Tibial nerve (tissue), 3 donors: ENCODE measurements around the gene KCNT1.

Source experiments
- POLR2A ChIP-seq, 2 donors: fragments of 450-650 bp; IDR thresholded peaks; one replicate each; pipeline ENCODE4 v1.6.1; 2017; ENCODE audit warnings: antibody characterized with exemption in 2 of 2, mild to moderate bottlenecking in 2 of 2, moderate library complexity in 2 of 2
- TF ChIP-seq, protein P1 (sequence below), 5 experiments: fragments of 200-600 bp in 3 of 5; fragments of 450-650 bp in 2 of 5; sonication (generic) in 3 of 5; IDR thresholded peaks; one replicate each; pipeline ENCODE4 v1.5.1; 2016 to 2019; ENCODE audit warnings: antibody characterized with exemption in 5 of 5, mild to moderate bottlenecking in 3 of 5, moderate library complexity in 2 of 5

- TF ChIP-seq POLR2A (IDR thresholded peaks at IDR 0.05) = no peak
- TF ChIP-seq, protein P1, sequence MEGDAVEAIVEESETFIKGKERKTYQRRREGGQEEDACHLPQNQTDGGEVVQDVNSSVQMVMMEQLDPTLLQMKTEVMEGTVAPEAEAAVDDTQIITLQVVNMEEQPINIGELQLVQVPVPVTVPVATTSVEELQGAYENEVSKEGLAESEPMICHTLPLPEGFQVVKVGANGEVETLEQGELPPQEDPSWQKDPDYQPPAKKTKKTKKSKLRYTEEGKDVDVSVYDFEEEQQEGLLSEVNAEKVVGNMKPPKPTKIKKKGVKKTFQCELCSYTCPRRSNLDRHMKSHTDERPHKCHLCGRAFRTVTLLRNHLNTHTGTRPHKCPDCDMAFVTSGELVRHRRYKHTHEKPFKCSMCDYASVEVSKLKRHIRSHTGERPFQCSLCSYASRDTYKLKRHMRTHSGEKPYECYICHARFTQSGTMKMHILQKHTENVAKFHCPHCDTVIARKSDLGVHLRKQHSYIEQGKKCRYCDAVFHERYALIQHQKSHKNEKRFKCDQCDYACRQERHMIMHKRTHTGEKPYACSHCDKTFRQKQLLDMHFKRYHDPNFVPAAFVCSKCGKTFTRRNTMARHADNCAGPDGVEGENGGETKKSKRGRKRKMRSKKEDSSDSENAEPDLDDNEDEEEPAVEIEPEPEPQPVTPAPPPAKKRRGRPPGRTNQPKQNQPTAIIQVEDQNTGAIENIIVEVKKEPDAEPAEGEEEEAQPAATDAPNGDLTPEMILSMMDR (IDR thresholded peaks at IDR 0.05) = no peak
Observed at GRCh38 chr9:135805422-135806022, 103.5 kb downstream of the KCNT1 start.
